K562 (cell line): Measurements from ENCODE around the gene GOLGA6L24.
"Not testable (repeated sequence)": the region's sequence is repeated elsewhere in the genome, so short reads cannot be mapped to it uniquely, and the experiment has no call there.

Experiments
- CBFB ChIP-seq: sonication (generic); formaldehyde crosslinking; IDR thresholded peaks from 2 replicates; pipeline ENCODE4 v1.4.0; 2020; ENCODE audit warnings: mild to moderate bottlenecking, missing genetic modification reagents
- CTCF ChIP-seq, 3 experiments: IDR thresholded peaks in 2 of 3; conservative IDR thresholded peaks in 1 of 3; 2 replicates each; pipeline ENCODE4 v1.5.1; 2011 to 2012; ENCODE audit warnings: low read length in 3 of 3, mild to moderate bottlenecking in 3 of 3, control low read depth in 2 of 3, improper control_type of control experiment in 1 of 3, inconsistent platforms in 1 of 3, low read depth in 1 of 3, mixed read lengths in 1 of 3, moderate library complexity in 1 of 3; ENCODE audit not compliant: insufficient read depth in 2 of 3
- DACH1 ChIP-seq: fragments of 450-650 bp; IDR thresholded peaks from 2 replicates; pipeline ENCODE4 v1.6.1; 2018; ENCODE audit not compliant: partially characterized antibody
- ELF4 ChIP-seq: fragments of 450-650 bp; formaldehyde crosslinking; IDR thresholded peaks from 2 replicates; pipeline ENCODE4 v1.4.0; 2022; ENCODE audit warnings: missing genetic modification characterization
- EP300 ChIP-seq: IDR thresholded peaks from 2 replicates; pipeline ENCODE4 v1.6.1; 2012; ENCODE audit warnings: low read length, improper control_type of control experiment
- ETS2 ChIP-seq: IDR thresholded peaks from 2 replicates; pipeline ENCODE4 v1.6.1; 2016; ENCODE audit warnings: borderline replicate concordance, missing genetic modification characterization, mild to moderate bottlenecking, moderate library complexity, missing compliant biosample characterization; ENCODE audit not compliant: poor library complexity, severe bottlenecking
- ETV6 ChIP-seq, 3 experiments: fragments of 150-350 bp in 1 of 3; sonication (generic) in 1 of 3; formaldehyde crosslinking in 1 of 3; IDR thresholded peaks; 2 replicates each; pipeline versions ENCODE4 v1.6.1 to v1.8.0; 2014 to 2022; ENCODE audit warnings: borderline replicate concordance in 2 of 3, low read depth in 2 of 3, antibody characterized with exemption in 1 of 3, low read length in 1 of 3, mild to moderate bottlenecking in 1 of 3, missing genetic modification reagents in 1 of 3
- NR3C1 ChIP-seq: sonication (generic); formaldehyde crosslinking; IDR thresholded peaks from 2 replicates; pipeline ENCODE4 v1.8.1; 2022; ENCODE audit warnings: missing genetic modification reagents
- RAD51 ChIP-seq: fragments of 450-650 bp; IDR thresholded peaks from 2 replicates; pipeline ENCODE4 v1.7.1; 2016; ENCODE audit warnings: low read depth, mild to moderate bottlenecking, borderline replicate concordance
- RFX5 ChIP-seq: IDR thresholded peaks from 2 replicates; pipeline ENCODE4 v1.6.1; 2011; ENCODE audit warnings: low read depth, mild to moderate bottlenecking, improper control_type of control experiment, low read length

- TF ChIP-seq EP300; RFX5; RAD51; DACH1; CTCF (IDR thresholded peaks at IDR 0.05 in 2 of 3, conservative IDR thresholded peaks at IDR 0.05 in 1 of 3; ENCODE audit: insufficient read depth in 2 of 3, low read depth in 1 of 3, low read length in 3 of 3); ELF4 (CRISPR knock-in tag); CBFB (CRISPR knock-in tag); ETS2 (tag); NR3C1 (CRISPR knock-in tag); ETV6 (IDR thresholded peaks at IDR 0.05; ENCODE audit: borderline replicate concordance in 1 of 2, low read depth in 2 of 2, low read length in 1 of 2); ETV6 (CRISPR knock-in tag; IDR thresholded peaks at IDR 0.05; ENCODE audit: borderline replicate concordance): not testable (repeated sequence)
These were observed 38.1 kb upstream of the GOLGA6L24 start for GRCh38 chr15:28396022-28396421.
